ENCODE measurements around the gene CDH13.

Gene CDH13

DNA sequence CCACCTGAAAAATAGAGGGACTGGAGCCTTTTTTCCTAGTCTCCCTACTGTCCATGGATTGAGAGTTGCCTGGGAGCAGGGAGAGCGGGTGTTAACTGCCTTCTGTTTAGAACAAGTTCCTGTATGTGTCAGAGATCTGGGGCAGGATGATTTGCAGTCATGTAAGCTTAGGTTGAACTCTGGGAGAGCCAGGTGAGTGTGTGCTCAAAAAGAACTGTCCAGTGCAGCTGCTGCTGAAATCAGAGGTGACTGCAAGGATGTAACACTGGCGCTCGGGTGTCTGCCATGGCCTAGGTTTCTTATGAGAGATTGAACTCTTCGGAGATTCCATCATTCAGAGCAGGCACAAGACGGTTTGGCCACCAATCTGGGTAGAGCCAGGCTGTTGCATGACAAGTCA, 432.5 kb downstream of the CDH13 start:
- Mint-ChIP-seq H3K27ac (no peak overlapping the region), H3K4me3 (no peak overlapping the region), H3K36me3 (ENCODE audit: low read depth) (no peaks in the 10 kb centered on the region), H3K27me3 (ENCODE audit: low read depth, poor library complexity) (peaks cover 3% of the 10 kb centered on the region), H3K9me3 (peaks cover 17% of the 10 kb centered on the region), H3K4me1 (peaks cover 16% of the 10 kb centered on the region)
- TF ChIP-seq, protein P1, sequence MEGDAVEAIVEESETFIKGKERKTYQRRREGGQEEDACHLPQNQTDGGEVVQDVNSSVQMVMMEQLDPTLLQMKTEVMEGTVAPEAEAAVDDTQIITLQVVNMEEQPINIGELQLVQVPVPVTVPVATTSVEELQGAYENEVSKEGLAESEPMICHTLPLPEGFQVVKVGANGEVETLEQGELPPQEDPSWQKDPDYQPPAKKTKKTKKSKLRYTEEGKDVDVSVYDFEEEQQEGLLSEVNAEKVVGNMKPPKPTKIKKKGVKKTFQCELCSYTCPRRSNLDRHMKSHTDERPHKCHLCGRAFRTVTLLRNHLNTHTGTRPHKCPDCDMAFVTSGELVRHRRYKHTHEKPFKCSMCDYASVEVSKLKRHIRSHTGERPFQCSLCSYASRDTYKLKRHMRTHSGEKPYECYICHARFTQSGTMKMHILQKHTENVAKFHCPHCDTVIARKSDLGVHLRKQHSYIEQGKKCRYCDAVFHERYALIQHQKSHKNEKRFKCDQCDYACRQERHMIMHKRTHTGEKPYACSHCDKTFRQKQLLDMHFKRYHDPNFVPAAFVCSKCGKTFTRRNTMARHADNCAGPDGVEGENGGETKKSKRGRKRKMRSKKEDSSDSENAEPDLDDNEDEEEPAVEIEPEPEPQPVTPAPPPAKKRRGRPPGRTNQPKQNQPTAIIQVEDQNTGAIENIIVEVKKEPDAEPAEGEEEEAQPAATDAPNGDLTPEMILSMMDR (IDR thresholded peaks at IDR 0.05): no peak
- peak; percentile 4 for DNase-seq

DNA sequence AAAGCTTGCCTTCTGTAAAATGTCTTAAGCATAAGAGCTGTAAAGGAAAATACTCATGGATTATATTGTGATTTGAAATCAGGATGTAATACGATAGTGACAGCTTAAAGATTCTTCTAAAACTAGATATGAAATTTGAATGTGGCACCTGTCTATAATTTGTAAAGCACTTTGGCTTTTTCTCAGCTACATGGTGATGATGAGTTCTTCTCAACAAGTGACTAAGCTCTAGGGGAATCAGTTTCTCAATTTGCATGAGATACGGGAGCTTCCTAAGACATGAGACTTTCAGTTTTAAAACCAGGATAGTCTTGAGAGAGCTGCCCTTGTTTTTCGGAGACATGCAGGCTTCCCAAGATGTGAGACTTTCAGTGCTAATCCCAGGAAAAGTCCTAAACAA, 439.2 kb downstream of the CDH13 start:
- Mint-ChIP-seq H3K36me3 (ENCODE audit: low read depth) (no peaks in the 10 kb centered on the region), H3K4me1 (no peaks in the 10 kb centered on the region)
- TF ChIP-seq, protein P1 (IDR thresholded peaks at IDR 0.05): no peak

DNA sequence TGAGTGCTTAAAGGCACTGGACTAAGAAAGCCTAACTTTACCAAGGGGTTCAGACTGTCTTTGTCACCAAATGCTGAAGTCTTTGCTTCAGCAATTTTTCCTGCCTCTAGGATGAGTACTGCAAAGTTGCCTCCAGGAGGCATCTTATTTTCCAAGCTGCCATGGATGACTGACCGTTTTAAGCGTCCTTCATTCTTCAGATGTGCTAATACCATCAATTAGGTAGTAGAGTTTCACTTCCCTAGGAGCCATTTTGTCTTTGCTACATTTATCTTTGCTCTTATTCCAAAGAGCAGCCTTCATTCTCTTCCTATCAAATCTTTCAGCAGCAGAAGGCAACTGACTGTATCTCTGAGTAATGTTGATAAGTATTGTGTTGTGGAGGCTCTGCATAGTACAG, 440.1 kb downstream of the CDH13 start:
- no peak overlapping the region for H3K27ac Mint-ChIP-seq
- peaks cover 11% of the 10 kb centered on the region for H3K27me3 Mint-ChIP-seq (ENCODE audit: low read depth, poor library complexity)
- peaks cover 22% of the 10 kb centered on the region for H3K9me3 Mint-ChIP-seq
- H3K4me3 Mint-ChIP-seq: no peak overlapping the region
- no peak for DNase-seq
- no peaks in the 10 kb centered on the region for H3K36me3 Mint-ChIP-seq (ENCODE audit: low read depth)
- H3K4me1 Mint-ChIP-seq: no peaks in the 10 kb centered on the region
- TF ChIP-seq, protein P1 (IDR thresholded peaks at IDR 0.05): no peak

More for the DNA sequence above, 439.2 kb downstream of the CDH13 start:
- DNase-seq: no peak
- H3K27ac Mint-ChIP-seq: no peak overlapping the region
- peaks cover 22% of the 10 kb centered on the region for H3K9me3 Mint-ChIP-seq
- peaks cover 11% of the 10 kb centered on the region for H3K27me3 Mint-ChIP-seq (ENCODE audit: low read depth, poor library complexity)
- H3K4me3 Mint-ChIP-seq: no peak overlapping the region

DNA sequence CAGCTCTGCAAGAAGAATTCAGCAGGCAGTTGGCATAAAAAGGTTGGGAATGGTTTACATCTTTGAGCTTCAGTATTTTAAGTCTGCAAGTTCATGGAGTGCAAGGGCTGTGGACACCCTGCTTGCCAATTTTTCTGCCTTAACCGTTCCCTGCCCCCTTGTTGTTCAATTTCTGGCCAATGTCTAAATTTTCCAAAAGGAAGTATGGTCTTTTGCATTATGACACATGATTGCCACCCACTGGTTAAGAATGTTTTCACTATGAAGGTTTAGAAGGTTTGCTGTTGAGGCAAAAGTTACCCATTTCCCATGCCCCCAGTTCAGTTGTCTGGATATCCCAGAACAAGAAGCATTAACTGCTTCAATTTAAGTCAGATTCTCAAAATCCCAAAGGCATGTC, 441.9 kb downstream of the CDH13 start:
- no peak overlapping the region for H3K4me3 Mint-ChIP-seq
- TF ChIP-seq, protein P1 (IDR thresholded peaks at IDR 0.05): no peak
- H3K27me3 Mint-ChIP-seq (ENCODE audit: low read depth, poor library complexity): peaks cover 13% of the 10 kb centered on the region
- peaks cover 19% of the 10 kb centered on the region for H3K9me3 Mint-ChIP-seq
- no peaks in the 10 kb centered on the region for H3K36me3 Mint-ChIP-seq (ENCODE audit: low read depth)
- no peak for DNase-seq
- H3K4me1 Mint-ChIP-seq: no peaks in the 10 kb centered on the region
- H3K27ac Mint-ChIP-seq: no peak overlapping the region

DNA sequence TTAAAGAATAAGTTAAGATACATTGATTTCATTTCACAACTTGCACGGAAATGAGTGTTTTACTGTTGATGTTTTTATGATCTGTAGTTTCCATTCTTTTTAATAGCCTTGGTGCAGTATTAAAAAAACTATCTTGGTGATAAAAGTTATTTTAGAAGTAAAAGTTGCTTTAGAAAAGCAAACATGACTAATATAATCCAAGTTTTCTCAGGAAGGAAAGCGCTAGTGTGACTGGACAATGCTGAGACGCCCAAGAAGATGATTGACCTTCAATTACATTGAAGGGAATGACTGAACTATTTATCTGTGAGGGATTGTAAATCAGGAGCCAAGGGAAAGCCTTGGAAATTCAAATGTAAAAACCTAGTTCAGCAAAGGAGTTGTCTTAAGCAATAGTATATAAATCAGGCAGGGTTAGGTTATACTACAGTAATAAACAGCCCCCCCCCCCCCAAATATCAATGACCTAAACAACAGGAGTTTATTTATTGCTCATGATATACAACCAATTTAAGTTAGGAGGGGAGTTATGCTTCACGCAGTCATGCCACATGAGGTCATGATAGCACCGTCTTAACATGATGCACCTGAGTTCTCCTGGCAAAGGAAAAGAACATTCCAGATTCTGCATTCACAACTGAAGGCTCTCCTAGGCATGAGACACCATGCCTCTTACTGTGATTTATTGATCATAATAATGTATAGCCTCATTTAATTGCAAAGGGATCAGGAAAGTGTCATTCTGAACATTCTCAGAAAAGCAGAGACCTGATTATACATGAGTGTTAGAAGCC, 443.8 kb downstream of the CDH13 start:
- Mint-ChIP-seq H3K4me3 (no peak overlapping the region), H3K9me3 (peaks cover 9% of the 10 kb centered on the region)

More for the DNA sequence above, 443.8 kb downstream of the CDH13 start:
- TF ChIP-seq, protein P1 (IDR thresholded peaks at IDR 0.05): no peak
- H3K4me1 Mint-ChIP-seq: no peaks in the 10 kb centered on the region
- DNase-seq: no peak
- H3K27ac Mint-ChIP-seq: no peak overlapping the region
- peaks cover 13% of the 10 kb centered on the region for H3K27me3 Mint-ChIP-seq (ENCODE audit: low read depth, poor library complexity)
- no peaks in the 10 kb centered on the region for H3K36me3 Mint-ChIP-seq (ENCODE audit: low read depth)

Measured in nephron progenitor cell (in vitro differentiated cells).